Lung (tissue), 12 donors: Measurements from ENCODE around the gene FXYD5. TPM values are rescaled to one million over a fixed set of nuclear protein-coding genes. Genes with fewer than 3 reads are reported as not detected.
A peak's percentile ranks its signal among the peaks of the same experiment; 100 is the strongest.

Source experiments
- ATAC-seq: fragments of 200-7000 bp; cut with Tn5 transposase; one replicate; pipeline ENCODE4 v1.9.1; 2020; ENCODE audit warnings: moderate number of reproducible peaks; ENCODE audit not compliant: insufficient read depth, low FRiP score
- DNase-seq, 3 donors: peaks; one replicate each; pipeline ENCODE4 v3.0.0-alpha.2; 2013 to 2017
- H3K27ac ChIP-seq, 2 donors: one replicate each; pipeline ENCODE4 v1.5.1; 2013; ENCODE audit warnings: mild to moderate bottlenecking in 2 of 2, moderate library complexity in 2 of 2, control low read depth in 1 of 2, inconsistent platforms in 1 of 2, low read depth in 1 of 2, low read length in 1 of 2
- H3K27me3 ChIP-seq, 3 donors: one replicate each; pipeline ENCODE4 v1.5.1; 2013; ENCODE audit warnings: low read length in 2 of 3; ENCODE audit not compliant: control insufficient read depth in 3 of 3, insufficient read depth in 3 of 3
- H3K36me3 ChIP-seq, 4 donors: one replicate each; pipeline ENCODE4 v1.5.1; 2013; ENCODE audit warnings: low read length in 4 of 4, mild to moderate bottlenecking in 1 of 4, moderate library complexity in 1 of 4; ENCODE audit not compliant: control insufficient read depth in 4 of 4, insufficient read depth in 4 of 4
- H3K4me1 ChIP-seq, 5 donors: one replicate each; pipeline ENCODE4 v1.5.1; 2013; ENCODE audit warnings: low read length in 5 of 5, mild to moderate bottlenecking in 2 of 5, moderate library complexity in 1 of 5; ENCODE audit not compliant: control insufficient read depth in 5 of 5, insufficient read depth in 5 of 5
- H3K4me3 ChIP-seq: one replicate; pipeline ENCODE4 v1.5.1; 2013; ENCODE audit warnings: mild to moderate bottlenecking, control low read depth, moderate library complexity
- H3K9ac ChIP-seq, 2 donors: one replicate each; pipeline ENCODE4 v1.5.1; 2013; ENCODE audit warnings: low read length in 2 of 2, control low read depth in 1 of 2; ENCODE audit not compliant: insufficient read depth in 1 of 2
- H3K9me3 ChIP-seq, 4 donors: one replicate each; pipeline ENCODE4 v1.5.1; 2013; ENCODE audit warnings: low read length in 3 of 4, mild to moderate bottlenecking in 1 of 4, moderate library complexity in 1 of 4; ENCODE audit not compliant: control insufficient read depth in 4 of 4, insufficient read depth in 3 of 4
- WGBS, 2 donors: extraction: QIAGEN DNeasy Blood & Tissue Kit; methylation state at CpG; one replicate each; pipeline ENCODE4 v1.1.7; 2013; 5-methylcytosine and 5-hydroxymethylcytosine counted together
- polyA plus RNA-seq, 2 donors: library from polyadenylated mRNA; stranded (reverse); fragments of 200-250 nt; gene quantifications; one replicate each; pipeline ENCODE4 v1.2.1, GENCODE V29; 2013
- total RNA-seq, 2 donors: library from RNA; depleted of rRNA in 1 of 2; stranded (reverse); fragments of >200 nt in 1 of 2; gene quantifications; one replicate each; pipeline ENCODE4 v1.2.1, GENCODE V29; 2014 to 2021
- TF ChIP-seq, protein P1 (sequence below): IDR thresholded peaks from 2 replicates; pipeline ENCODE4 v1.5.1; 2012; ENCODE audit warnings: mild to moderate bottlenecking; ENCODE audit errors: control extremely low read depth, extremely low read depth
- donor health status: control.
- donor health status: control.
- donor health status: Bipolar disorder and iron deficiency.
- donor health status: healthy.
- donor health status: DM: yes; HTN: yes; CAD: no.

Gene FXYD5
- total and polyA plus RNA-seq, 4 donors = 9.9 to 203 (median 138) TPM

DNA sequence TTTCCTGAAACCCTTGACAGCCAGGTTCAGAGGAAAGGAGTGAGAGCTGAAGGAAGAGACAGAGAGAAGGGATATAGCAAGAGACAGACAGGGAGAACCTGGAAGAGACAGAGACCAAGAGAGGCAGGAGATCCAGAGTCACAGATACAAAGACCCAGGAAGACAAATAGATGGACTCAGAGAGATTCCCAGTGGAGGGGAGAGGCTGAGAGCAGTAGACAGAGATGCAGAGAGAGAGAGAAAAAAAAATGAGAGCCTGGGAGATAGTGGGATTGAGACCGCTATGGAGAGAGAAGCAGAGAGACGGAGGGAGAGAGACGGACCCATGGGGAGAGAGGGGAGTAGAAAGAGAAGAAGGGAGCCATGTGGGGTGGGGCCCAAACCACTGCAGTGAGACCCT, 10.7 kb upstream of the FXYD5 start:
- WGBS, 2 donors = 44 to 45% methylated on average over 3 of the region's 3 CpGs

DNA sequence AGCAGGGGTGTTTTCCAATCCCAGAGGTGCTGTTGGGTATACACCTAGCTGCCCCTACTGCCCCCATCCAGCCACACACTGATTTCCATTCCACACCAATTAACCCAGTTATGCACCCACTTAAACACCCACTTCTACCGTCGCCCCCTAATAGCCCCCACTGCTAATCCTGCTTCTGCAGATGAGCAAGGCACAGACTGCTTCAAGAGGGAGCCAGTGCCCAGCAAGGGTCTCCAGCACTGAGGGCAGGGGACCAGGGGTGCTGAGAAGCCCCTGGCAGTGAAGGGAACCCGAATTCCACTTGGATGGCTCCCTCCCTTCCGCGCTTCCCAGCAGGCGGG, 10.3 kb upstream of the FXYD5 start:
- TF ChIP-seq, protein P1, sequence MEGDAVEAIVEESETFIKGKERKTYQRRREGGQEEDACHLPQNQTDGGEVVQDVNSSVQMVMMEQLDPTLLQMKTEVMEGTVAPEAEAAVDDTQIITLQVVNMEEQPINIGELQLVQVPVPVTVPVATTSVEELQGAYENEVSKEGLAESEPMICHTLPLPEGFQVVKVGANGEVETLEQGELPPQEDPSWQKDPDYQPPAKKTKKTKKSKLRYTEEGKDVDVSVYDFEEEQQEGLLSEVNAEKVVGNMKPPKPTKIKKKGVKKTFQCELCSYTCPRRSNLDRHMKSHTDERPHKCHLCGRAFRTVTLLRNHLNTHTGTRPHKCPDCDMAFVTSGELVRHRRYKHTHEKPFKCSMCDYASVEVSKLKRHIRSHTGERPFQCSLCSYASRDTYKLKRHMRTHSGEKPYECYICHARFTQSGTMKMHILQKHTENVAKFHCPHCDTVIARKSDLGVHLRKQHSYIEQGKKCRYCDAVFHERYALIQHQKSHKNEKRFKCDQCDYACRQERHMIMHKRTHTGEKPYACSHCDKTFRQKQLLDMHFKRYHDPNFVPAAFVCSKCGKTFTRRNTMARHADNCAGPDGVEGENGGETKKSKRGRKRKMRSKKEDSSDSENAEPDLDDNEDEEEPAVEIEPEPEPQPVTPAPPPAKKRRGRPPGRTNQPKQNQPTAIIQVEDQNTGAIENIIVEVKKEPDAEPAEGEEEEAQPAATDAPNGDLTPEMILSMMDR = no peak
- peaks cover 0 to 12% (median 2%) of the 10 kb centered on the region in 3 donors for H3K27me3 ChIP-seq
- peaks cover 2 to 30% (median 8%) of the 10 kb centered on the region in 5 donors for H3K4me1 ChIP-seq
- H3K4me3 ChIP-seq = no peak overlapping the region
- 36 to 38% methylated on average over 6 of the region's 6 CpGs for WGBS, 2 donors
- H3K36me3 ChIP-seq = peaks cover 0 to 3% (median 0%) of the 10 kb centered on the region in 4 donors
- no peak overlapping the region for H3K27ac ChIP-seq
- no peak overlapping the region for H3K9ac ChIP-seq
- ATAC-seq (no peak), DNase-seq (no peak)
- no peaks in the 10 kb centered on the region for H3K9me3 ChIP-seq

More for the DNA sequence above, 10.7 kb upstream of the FXYD5 start:
- TF ChIP-seq, protein P1 = no peak
- Histone ChIP-seq H3K4me1 (peaks cover 2 to 34% (median 8%) of the 10 kb centered on the region in 5 donors), H3K27me3 (peaks cover 0 to 12% (median 2%) of the 10 kb centered on the region in 3 donors), H3K9me3 (no peaks in the 10 kb centered on the region), H3K36me3 (peaks cover 0 to 3% (median 0%) of the 10 kb centered on the region in 4 donors), H3K4me3 (no peak overlapping the region), H3K9ac (no peak overlapping the region), H3K27ac (no peak overlapping the region)
- DNase-seq = no peak
- no peak for ATAC-seq

DNA sequence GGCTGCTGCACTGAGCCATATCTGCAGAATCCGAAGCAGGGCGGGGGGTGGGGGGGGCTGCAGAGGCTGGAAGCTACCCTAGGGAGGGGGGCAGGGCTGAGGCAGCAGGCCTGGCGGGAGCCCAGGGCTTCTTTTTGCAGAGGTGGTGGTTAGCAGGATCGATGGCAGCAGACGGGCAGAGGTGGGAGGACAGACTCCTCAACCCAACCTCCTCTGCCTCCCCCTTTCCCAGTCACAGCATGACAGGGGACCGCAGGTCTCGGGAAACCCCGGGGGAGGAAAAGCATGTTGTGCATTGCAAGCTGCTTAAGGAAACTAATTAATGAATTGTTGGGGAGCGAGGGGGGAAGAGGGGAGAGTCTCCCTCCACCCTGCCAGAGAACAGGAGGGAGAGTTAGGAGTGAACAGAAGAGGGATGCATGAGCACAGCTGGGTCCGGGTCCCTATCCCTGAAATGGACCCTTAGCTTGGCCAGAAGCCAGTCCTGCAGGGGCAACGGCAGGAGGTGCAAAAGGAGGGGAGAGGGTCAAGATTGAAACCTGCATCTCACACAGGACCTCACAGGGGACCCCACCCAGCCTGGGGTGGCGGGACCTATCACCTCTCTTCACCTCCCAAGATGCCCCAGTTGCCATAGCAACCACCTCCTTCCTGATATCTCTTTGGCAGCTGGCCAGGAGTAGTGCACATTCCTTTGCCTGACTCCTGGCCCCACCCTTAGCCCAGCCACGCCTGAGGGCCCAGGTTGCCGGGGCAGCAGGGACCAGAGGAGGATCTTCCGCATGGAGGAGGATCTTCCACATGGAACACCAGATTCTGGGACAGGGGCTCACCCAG, 9.7 kb upstream of the FXYD5 start:
- ATAC-seq (no peak), DNase-seq (peak in 1 of 3 donors; percentile 50)
- Histone ChIP-seq H3K36me3 (peaks cover 0 to 3% (median 0%) of the 10 kb centered on the region in 4 donors), H3K9me3 (no peaks in the 10 kb centered on the region), H3K4me1 (peaks cover 2 to 24% (median 8%) of the 10 kb centered on the region in 5 donors), H3K27me3 (peaks cover 0 to 12% (median 2%) of the 10 kb centered on the region in 3 donors), H3K9ac (no peak overlapping the region), H3K27ac (no peak overlapping the region), H3K4me3 (no peak overlapping the region)
- WGBS, 2 donors = 23 to 37% methylated on average over 14 to 15 of the region's 15 CpGs
- TF ChIP-seq, protein P1 = no peak
